Ishikawa (cell line): ENCODE measurements around the gene TASP1.

ENCODE experiments used
- CEBPB ChIP-seq: IDR thresholded peaks from 2 replicates; pipeline ENCODE4 v1.6.1; 2012
- CREB1 ChIP-seq: IDR thresholded peaks from 2 replicates; pipeline ENCODE4 v1.6.1; 2012; ENCODE audit warnings: low read depth
- EGR1 ChIP-seq: IDR thresholded peaks from 2 replicates; pipeline ENCODE4 v1.6.1; 2012
- EP300 ChIP-seq: IDR thresholded peaks from 2 replicates; pipeline ENCODE4 v1.6.1; 2012; ENCODE audit warnings: borderline replicate concordance
- FOXM1 ChIP-seq: IDR thresholded peaks from 2 replicates; pipeline ENCODE4 v1.6.1; 2012; ENCODE audit warnings: low read depth, borderline replicate concordance
- MAX ChIP-seq: IDR thresholded peaks from 2 replicates; pipeline ENCODE4 v1.6.1; 2012
- NFIC ChIP-seq: IDR thresholded peaks from 2 replicates; pipeline ENCODE4 v1.6.1; 2012
- RAD21 ChIP-seq: IDR thresholded peaks from 2 replicates; pipeline ENCODE4 v1.6.1; 2012; ENCODE audit warnings: low read depth
- REST ChIP-seq: IDR thresholded peaks from 2 replicates; pipeline ENCODE4 v1.6.1; 2012; ENCODE audit warnings: low read depth, mild to moderate bottlenecking
- TAF1 ChIP-seq: IDR thresholded peaks from 2 replicates; pipeline ENCODE4 v1.6.1; 2012; ENCODE audit warnings: low read depth, mild to moderate bottlenecking
- TCF12 ChIP-seq: IDR thresholded peaks from 2 replicates; pipeline ENCODE4 v1.6.1; 2012; ENCODE audit warnings: low read depth
- TEAD4 ChIP-seq: IDR thresholded peaks from 2 replicates; pipeline ENCODE4 v1.6.1; 2012
- USF1 ChIP-seq: IDR thresholded peaks from 2 replicates; pipeline ENCODE4 v1.6.1; 2012
- YY1 ChIP-seq: IDR thresholded peaks from 2 replicates; pipeline ENCODE4 v1.6.1; 2012; ENCODE audit warnings: low read depth
- ZBTB7A ChIP-seq: IDR thresholded peaks from 2 replicates; pipeline ENCODE4 v1.6.1; 2012; ENCODE audit warnings: low read depth

TASP1 gene

GRCh38 chr20:13586133-13586532, 52.6 kb downstream of the TASP1 start:
- TF ChIP-seq TCF12, result no peak
- TF ChIP-seq TAF1, result no peak
- no peak for TF ChIP-seq CREB1
- TF ChIP-seq TEAD4, result no peak
- no peak for TF ChIP-seq FOXM1
- TF ChIP-seq EP300, result no peak
- TF ChIP-seq NFIC, result no peak
- no peak for TF ChIP-seq ZBTB7A
- no peak for TF ChIP-seq EGR1
- TF ChIP-seq CEBPB, result no peak
- no peak for TF ChIP-seq MAX
- TF ChIP-seq REST, result no peak
- no peak for TF ChIP-seq RAD21
- TF ChIP-seq USF1, result no peak
- TF ChIP-seq YY1, result no peak

GRCh38 chr20:13581451-13581850, 57.3 kb downstream of the TASP1 start:
- no peak for TF ChIP-seq EP300
- TF ChIP-seq TCF12, result no peak
- TF ChIP-seq TEAD4, result no peak
- no peak for TF ChIP-seq CREB1
- no peak for TF ChIP-seq NFIC
- no peak for TF ChIP-seq TAF1
- no peak for TF ChIP-seq MAX
- TF ChIP-seq EGR1, result no peak
- no peak for TF ChIP-seq REST
- no peak for TF ChIP-seq CEBPB

GRCh38 chr20:13580707-13581106, 58.0 kb downstream of the TASP1 start:
- no peak for TF ChIP-seq TEAD4
- no peak for TF ChIP-seq REST
- no peak for TF ChIP-seq TAF1

- no peak for TF ChIP-seq USF1
- no peak for TF ChIP-seq CEBPB
- TF ChIP-seq FOXM1, result no peak
- no peak for TF ChIP-seq EGR1
- TF ChIP-seq EP300, result no peak
- no peak for TF ChIP-seq ZBTB7A
- TF ChIP-seq YY1, result no peak
- TF ChIP-seq RAD21, result no peak
- no peak for TF ChIP-seq TAF1
- TF ChIP-seq TCF12, result no peak
- no peak for TF ChIP-seq MAX
- TF ChIP-seq CREB1, result no peak
- TF ChIP-seq REST, result no peak
- no peak for TF ChIP-seq TEAD4
Observed at GRCh38 chr20:13574071-13574470, 64.7 kb downstream of the TASP1 start.
